ENCODE measurements around the gene SLC7A4.
A peak's percentile ranks its signal among the peaks of the same experiment; 100 is the strongest.
"Not testable (repeated sequence)": the region's sequence is repeated elsewhere in the genome, so short reads cannot be mapped to it uniquely, and the experiment has no call there.

Gene SLC7A4

GRCh38 chr22:21018314-21018713 lies 14.0 kb downstream of the SLC7A4 start:
- DNase-seq = no peak

GRCh38 chr22:21016644-21017420 lies 15.5 kb downstream of the SLC7A4 start:
- no peak for DNase-seq

DNA sequence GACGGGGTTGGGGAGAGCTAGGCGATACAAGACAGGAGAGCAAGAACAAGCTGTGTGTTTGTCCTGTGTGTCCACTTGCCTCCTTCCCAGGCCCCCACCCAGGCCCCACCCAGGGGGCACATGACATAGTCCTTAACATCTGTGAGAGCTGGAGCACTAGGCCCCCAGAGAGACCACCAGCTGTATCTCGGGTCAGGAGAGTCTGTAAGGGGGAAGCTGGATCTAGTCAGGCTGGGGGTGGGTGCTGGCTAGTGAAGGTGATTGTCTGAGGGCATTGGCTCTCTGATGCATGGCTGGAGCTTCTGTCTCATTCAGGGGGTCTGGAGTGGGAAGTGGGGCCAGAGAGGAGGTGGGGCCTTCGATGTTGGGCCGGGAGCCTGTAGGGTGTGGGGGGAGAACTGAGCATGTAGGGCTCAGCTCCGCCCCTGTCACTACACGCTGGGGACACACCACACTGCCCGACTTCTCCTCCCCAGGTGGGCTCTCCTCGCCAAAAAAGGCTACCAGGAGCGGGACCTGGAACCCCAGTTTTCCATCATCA lies 16.8 kb downstream of the SLC7A4 start:
- no peak for DNase-seq

- no peak for DNase-seq
These were observed 17.5 kb downstream of the SLC7A4 start, which contains the start of gene P2RX6 for GRCh38 chr22:21014726-21015465. Gene P2RX6 (plus strand): TSS chr22:21015165. CDS start chr22:21015175, 10 bp downstream.

DNA sequence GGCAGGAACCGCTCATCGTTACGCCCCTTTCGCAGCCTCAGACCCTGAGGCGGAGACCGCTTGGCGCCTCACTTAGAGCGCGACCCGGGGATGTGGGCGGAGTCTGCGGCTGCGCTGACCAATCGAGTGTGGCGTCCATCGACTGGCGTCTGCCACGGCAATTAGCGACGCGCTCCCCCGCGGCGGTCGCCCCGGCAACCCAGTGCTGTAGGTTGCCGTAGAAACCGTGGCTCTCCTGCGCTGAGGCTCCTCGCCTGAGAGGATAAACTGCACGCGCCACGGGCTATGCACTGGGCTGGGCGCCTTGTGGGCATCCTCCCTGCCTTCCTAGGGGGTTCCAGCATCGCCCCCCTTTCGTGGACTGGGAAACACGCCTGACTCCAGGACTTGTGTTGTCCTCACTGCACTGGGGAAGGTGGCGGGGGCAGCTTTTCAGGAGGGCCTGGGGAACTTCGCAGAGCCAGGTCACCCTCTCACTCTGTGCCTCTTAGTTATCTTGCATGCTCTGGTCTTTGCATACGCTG lies 18.1 kb downstream of the SLC7A4 start:
- DNase-seq = peak; percentile 56 to 77

DNA sequence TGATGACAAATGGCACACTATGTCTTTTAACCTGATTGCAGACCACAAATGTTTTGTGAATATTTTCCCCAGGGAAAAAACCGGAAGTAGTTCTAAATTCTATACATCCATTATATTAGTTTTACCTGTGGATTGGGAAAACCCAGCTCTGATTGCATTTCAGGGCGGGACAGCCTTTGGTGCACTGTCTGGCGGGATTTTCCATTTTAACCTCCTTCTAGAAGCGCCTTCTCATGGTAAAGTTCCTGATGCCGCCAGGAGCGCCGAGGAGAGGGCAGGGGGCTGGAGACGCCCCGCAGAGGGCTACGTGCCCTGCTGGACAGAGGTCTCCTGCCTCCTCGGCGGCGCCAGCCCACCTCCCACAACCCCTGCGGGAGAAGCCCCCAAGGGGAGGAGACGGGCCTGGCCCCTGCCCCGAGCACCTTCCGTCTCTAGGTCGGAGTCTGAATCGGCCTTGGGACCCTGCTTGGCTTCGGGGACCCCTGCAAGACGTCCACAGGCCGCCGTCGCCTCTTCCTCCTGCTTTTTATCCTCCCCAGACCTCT lies 18.6 kb downstream of the SLC7A4 start:
- no peak for DNase-seq

DNA sequence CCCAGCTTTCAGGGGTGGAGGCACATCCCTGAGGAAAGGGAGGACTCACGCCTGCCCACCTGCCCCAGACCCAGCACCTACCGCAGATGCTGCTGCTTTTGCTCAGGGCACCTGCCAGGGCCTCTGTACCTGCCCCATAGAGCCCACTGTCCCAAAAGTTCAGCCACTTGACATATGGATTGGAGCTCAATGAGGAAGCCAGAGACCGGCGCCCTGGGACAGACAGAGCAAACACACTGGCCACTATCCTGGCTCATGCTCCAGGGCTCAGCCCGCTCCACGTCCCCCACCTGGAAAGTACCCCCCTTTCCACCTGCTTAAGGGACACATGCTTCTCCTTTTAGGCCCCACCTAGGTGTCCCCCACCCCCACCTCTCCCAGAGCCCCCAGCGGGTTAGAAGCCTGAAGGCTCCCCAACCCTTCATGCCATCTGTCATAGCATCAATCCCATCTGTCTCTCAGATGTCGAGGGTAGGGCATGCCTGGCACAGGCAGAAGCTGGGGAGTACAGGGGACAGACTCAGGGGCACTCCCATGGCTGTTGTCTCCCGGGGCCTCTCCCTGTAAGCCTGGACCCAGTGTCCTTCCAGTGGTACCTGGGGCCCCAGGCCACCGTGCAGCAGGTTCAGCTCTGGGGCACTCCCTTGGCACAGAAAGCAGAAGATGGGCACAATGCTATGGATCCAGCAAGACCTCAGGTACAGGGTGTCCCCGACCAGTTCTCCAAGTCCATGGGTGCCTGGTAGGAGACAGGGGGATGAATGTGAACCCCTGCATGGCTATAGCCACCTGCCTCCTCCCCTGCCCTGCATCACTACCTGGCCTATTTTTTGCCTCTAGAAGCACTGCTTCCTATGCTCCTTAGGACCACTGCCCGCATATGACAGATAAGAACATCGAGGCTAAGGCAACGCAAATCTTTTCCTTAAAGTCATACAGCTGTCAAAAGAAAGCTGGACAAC lies 19.6 kb downstream of the SLC7A4 start:
- DNase-seq = peak in 1 of 2 experiments; percentile 58

DNA sequence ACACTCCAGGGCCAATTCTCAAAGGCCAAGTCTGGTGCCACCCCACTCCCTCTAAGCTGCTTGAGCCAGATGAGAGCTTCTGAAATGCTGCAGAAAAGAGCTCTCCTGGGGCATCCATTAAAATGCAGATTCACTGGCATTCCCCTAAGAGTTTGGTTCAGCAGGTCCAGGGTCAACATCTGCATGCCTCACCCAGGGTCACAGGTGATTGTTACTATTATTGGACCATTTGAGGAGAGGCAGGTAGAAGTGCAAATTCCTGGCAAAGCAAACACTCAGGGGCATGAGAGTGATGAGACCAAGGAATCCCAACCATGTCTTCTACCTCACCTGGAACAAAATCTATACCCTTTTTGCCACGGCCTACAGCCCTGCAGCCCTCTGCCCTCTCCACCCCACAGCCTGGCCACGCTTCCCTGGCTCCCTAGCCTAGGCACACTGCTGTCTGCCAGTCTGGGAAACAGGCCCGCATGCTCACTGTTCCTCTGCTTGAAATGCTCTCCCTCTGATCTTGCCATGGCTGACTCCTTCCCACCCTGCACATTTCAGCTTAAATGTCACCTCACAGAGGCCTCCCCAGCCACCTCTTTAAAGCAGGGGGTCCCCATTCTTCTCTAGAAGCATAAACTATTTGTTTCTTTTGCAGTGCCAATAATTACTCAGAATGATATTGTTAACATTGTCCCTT lies 21.8 kb downstream of the SLC7A4 start:
- no peak for DNase-seq

- no peak for DNase-seq
These were observed 22.5 kb downstream of the SLC7A4 start for GRCh38 chr22:21009638-21010425.

- DNase-seq = not testable (repeated sequence)
These were observed 23.2 kb downstream of the SLC7A4 start for GRCh38 chr22:21009208-21009607.

DNA sequence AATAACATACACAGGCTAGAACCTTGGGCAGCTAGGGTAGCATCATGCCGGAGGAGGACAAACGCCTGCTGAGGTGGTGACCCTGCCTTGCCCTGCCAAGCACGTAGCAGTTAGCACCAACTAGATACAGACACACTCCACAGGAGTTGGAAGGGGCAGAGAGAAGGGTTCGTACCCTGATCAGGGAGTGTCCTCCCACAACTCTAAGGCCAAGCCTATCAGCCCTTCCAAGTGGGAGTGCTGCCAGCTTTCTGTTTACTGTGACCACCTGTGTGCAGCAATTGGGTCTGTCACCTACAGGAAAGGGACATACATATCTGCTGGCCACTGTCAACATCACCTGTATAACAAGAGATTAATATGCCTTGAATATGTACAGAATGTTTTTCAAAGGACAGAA lies 28.6 kb downstream of the SLC7A4 start:
- DNase-seq = no peak

DNA sequence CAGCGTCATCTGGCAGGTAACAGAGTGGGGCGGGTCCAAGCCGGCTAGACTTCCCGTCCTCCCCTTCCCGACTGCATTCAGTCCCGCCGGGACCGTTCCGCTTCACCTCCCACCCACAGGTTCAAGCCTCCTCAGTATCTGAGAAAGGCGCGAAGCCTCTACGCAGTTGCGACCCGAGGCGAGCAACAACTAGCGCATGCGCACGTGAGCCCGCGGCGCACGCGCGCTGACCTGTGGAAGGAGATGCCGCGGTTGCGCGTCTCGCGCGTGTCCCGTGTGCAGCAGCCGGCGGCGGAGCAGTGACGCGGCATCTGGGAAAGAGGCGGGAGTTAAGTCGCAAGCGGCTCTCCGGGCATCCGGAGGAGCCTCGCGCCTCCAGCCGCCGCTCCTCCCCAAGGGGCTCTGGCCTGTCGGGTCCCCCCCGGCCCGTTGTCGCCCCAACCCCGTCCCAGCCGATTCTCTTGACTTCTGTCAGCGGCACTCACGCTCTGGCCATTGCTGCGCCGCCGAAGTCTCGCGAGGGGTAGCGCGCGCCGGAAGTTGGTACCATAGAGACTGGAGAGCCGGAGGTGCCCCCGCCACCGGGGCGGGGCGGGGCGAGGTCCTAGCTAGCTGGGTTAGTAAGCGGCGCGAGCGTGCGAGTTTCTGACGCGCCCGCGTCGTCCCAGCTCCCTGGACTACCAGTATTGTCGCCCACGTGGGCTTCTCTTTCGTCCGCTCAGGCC lies 30.6 kb downstream of the SLC7A4 start, which contains the start of gene THAP7:
THAP7 (minus strand) TSS at position 518 of the 725 bp plus-strand sequence; CDS start at position 311, 207 bp downstream.
- peak; percentile 50 to 75 for DNase-seq

GRCh38 chr22:21000987-21001600 lies 31.3 kb downstream of the SLC7A4 start:
- no peak for DNase-seq

DNA sequence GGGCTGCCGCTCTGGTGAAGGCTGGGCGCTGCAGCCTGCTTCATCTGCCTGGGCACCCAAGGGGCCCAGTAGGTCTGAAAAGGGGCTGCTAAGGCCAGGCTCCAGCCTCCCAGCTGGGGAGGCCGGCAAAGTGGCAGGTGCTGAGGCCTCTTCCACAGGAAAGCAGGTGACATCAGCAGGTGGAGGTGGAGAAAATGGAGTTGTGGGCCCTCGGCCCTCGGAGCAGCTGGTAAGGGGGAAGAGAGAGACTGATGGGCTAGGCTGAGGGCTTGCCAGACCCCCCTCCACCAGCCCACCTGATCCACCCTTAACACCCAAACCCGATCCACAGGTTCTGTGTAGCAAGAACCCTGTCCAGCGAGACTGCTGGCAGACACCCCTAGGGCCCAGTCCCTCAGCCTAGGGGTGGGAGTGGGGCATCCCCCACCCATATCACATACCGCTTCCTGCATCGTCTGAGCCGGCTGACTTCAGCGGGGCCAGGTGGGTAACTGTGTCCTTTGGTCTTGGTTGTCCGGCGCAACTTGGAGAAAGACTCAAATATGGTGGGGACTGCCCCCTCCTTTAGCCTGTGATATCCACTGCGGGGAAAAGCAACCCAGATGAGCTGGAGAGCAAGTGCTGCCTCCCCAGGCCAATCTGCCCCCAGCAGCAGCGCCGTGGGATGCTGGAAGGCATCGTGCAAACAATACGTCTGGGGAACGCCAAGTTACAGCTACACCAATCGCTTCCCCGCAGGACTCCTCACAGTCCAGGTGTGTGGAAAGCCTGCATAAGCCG lies 32.0 kb downstream of the SLC7A4 start:
- no peak for DNase-seq

DNA sequence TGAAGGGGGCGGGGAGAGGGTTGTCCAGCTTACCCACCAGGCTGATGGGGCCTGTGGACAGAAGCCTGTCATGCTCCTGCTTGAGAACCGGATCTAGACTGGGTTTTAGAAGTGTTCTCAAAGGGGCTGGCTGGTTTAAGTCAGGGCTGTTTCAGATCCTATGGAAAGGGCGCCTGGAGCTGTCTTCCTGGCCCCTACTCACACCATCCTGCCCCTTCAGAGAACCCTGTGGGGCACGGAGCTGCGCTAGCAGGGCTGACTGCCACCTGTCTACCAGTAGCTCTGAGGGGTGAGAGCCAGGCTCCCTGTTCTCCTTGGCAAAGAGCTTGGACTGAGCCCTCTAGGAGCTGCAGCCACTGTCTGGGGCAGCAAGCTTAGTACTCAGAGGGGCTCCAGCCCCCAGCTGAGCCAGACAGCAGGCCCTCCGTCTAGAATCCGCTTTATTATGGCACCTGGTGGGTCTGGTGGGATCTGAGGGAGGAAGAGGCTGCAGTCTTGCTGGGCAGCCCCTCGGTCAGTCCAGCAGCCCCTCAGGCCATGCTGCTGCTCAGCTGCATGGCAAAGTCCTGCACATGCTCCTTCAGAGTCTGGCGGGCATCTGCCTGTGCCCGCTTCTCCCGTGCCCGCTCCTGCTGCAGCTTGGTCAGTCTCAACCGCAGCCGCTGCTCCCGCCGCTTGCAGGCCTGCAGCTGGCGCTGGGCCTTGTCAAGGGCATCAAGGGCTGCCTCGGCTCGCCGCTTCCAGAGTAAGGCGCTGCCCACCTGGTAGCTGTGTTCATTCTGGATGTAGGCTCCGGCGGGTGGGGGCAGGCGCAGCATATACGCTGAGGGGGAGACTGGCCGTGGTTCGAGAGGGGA lies 32.8 kb downstream of the SLC7A4 start:
- no peak for DNase-seq

GRCh38 chr22:20998411-20999336 lies 33.7 kb downstream of the SLC7A4 start:
- DNase-seq = no peak
